GM21423 (cell line): ENCODE measurements around the gene TBL3.
A peak's percentile ranks its signal among the peaks of the same experiment; 100 is the strongest.
"Not testable (repeated sequence)": the region's sequence is repeated elsewhere in the genome, so short reads cannot be mapped to it uniquely, and the experiment has no call there.

ENCODE experiments used
- ATAC-seq: cut with Tn5 transposase; IDR thresholded peaks from one replicate; pipeline ENCODE4 v1.9.1; 2021; ENCODE audit warnings: mild to moderate bottlenecking, moderate library complexity; ENCODE audit not compliant: unreplicated experiment

Gene TBL3

DNA sequence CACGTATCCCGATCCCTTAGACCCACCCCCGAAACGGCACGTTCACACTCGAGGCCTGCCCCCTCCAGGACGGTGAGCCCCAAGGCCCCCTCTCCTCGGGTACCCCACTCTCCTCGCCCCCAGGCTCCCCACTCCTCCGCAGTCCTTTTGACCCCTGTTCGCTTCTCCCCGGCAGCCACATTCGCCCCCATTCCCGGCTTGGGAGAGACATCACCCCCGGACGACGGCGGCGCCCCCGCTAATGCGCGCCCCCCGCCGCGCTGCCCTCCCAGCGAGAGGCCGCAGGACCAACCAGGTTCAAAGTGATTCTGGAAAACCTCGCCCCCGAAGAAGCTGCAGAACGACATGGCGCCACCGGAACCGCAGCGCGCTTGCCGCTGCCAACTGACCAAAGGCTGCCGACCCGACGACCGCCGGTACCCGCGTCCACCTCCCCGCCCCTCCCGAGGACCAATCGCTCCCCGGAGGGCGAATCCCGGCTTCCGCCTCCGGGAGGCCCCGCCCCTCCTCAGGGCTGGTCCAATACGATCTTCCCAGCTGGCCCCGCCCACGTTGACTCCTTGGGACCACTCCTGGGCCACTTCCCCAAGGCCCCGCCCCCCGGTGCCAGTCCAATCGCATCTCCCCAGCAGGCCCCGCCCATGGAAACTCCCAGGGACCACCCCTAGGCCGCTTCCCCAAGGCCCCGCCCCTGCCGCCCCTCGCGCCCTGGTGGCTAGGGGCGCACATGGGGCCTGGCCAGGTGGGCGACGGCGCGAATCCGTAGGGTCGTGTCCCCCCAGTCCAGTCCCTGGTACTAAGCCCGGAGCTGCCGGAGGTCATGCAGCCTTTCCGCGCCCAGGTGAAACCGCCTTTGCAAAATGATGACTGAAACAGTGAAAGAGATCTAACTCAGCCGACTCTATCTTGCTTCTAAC, 28.8 kb upstream of the TBL3 start, which contains the start of gene MSRB1:
Gene MSRB1 (minus strand): TSS at position 390 of the 917 bp plus-strand sequence. CDS start 43 bp downstream, at position 347.
- peak; percentile 93 for ATAC-seq

DNA sequence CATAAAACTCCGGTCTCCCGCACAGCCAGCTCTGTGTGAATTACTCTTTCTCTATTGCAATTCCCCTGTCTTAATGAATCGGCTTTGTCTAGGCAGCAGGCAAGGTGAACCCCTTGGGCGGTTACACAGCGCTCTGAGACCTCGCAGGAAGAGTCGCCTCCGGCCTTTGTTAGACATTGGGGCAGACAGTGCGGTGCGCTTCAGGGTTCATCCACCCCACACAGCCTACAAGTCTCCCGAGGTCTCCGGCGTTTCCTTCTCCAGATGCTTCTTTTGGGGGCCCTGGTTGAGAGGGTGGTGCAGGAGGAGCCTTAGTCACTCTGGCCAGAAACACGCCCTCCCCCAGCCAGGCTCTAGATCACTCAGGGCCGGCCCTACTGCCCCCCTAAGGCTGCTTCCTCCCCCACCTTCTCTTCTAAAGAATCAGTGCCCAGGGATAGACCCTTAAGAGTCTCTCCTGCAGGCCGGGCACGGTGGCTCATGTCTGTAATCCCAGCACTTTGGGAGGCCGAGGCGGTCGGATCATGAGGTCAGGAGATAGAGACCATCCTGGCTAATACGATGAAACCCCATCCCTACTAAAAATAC, 27.1 kb upstream of the TBL3 start:
- no peak for ATAC-seq

DNA sequence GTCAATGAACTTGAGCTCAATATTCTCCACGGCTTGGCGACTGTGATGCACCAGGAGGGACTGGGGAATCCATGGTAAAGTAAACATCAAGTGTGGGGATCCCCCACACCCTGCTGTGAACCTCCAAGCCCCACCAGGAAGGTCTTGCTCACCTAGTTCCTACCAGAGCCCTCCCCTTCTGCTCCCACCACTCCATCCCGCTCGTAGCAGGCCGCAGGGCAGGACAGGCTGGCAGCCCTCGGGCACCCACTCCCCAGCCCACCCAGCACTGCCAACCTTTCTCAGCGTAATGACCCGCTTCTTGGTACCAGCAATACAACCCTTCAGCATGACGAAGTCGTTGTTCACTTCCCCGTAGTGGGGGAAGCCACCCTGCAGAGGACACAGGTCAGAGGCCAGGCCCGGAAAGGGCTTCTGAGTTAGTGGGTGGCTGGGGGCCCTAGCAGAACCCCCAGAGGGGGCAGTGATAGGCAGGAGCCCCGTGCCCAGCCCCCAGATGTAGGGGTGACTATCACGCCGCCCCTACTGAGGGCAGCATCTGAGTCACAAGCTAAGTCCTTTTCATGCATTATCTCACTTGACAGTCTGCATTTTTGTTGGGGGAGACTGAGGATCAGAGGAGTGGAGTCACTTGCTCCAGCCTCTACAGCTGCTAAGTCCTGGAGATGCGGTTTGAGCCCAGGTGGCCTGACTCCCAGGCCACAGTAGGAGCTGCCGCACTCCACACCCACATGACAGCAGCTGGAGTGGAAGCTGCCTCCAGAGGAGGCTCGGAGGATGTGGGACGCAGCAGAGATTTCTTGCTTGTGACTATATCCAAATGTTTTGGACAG, 26.1 kb upstream of the TBL3 start:
- ATAC-seq, result no peak

GRCh38 chr16:1946495-1947368, 25.1 kb upstream of the TBL3 start:
- ATAC-seq, result no peak

GRCh38 chr16:1947369-1947670, 24.5 kb upstream of the TBL3 start:
- no peak for ATAC-seq

GRCh38 chr16:1949507-1949906, 22.3 kb upstream of the TBL3 start:
- no peak for ATAC-seq

DNA sequence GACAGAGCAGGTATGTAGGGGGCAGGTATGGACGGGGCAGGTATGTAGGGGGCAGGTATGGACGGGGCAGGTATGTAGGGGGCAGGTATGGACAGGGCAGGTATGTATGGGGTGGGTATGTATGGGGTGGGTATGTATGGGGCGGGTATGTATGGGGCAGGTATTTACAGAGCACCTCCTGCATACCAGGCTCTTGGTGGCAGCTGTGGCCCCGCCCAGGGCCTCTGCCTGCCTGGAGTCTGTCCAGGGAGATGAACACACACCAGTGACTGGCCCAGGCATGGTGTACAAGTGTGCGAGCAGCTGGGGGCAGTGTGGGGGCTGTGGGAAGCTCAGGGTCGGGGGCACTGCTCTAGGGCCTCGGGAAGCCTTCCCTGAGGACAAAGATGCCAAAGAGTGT, 21.8 kb upstream of the TBL3 start:
- ATAC-seq, result no peak

DNA sequence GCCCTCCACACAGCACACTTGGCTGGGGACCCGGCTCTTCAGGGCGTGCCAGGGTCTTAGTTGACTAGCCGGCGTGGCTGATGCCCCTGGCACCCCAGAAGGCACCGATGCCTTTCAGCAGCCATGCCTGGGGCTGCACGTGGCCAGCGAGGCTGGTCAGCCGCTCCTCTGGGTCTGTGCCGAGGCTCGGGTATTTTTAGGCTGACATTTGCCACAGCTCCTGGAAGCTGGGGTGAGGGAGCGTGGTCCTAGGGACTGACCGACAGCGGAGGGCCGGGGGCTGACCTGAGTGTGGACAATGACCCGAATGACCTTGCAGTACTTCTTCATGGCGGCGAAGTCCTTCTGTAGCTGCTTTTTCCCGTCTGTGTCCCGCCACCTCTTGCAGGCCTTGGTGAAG, 21.3 kb upstream of the TBL3 start:
- ATAC-seq, result no peak

DNA sequence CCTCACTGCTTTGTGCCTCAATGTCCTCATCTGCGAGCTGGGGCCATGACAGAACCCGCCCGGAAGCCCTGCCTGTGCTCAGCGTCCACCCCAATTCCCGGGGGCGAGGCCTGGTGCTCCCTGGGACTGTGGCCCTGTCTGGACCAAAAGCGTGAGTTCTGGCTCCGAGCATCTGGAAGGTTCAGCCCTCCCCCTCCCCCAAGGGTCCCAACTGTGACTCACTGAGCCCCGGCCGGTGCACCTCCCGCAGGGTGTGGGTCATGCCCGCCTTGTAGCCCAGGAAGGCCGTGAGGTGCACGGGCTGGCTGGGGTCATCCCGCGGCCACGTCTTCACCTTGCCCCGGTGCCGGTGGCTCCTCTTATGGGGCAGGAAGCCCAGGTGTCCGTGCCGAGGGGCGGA, 18.1 kb upstream of the TBL3 start:
- no peak for ATAC-seq

- not testable (repeated sequence) for ATAC-seq
These were observed 14.3 kb upstream of the TBL3 start for GRCh38 chr16:1957434-1958142.

DNA sequence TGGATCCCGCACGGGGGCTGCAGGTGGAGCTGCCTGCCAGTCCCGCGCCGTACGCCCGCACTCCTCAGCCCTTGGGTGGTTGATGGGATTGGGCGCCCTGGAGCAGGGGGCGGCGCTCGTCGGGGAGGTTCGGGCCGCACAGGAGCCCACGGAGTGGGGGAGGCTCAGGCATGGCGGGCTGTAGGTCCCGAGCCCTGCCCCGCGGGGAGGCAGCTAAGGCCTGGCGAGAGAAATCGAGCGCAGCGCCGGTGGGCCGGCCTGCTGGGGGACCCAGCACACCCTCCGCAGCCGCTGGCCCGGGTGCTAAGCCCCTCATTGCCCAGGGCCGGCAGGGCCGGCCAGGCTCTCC, 13.7 kb upstream of the TBL3 start:
- ATAC-seq, result not testable (repeated sequence)

GRCh38 chr16:1958715-1959268, 13.1 kb upstream of the TBL3 start:
- no peak for ATAC-seq

DNA sequence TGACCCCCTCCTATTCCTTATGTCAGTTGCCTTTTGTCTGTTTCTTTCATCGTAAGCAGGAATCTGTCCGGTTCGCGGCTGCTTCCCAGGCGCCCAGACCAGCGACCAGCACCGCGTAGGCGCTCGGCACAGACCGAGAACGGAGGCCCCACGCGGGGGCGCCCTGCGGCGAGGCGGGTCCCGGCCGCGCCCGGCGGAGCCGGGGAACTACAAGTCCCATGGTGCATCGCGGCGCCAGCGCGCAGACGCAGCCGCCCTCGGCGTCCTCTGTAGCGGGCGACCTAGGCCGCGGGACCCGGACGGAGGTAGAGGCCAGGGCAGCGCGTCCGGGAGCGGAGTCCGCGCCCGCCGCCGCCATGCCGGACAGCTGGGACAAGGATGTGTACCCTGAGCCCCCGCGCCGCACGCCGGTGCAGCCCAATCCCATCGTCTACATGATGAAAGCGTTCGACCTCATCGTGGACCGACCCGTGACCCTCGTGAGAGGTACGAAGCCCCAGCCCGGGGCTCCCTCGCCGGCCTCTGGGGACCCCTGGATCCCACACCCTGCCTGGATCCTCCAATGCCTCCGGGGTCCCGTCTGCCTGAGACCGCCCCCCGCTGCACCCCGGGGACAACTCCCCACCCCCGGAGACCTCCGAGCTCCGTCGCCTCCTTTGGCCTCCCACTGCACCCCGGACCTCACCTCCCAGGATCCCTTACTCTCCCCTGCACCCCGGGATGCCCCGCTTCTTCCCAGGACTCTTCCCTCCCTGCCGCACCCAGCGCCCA, 12.4 kb upstream of the TBL3 start, which contains the start of gene NDUFB10:
Gene NDUFB10 (plus strand): TSS at position 270 of the 771 bp plus-strand sequence. CDS start 87 bp downstream, at position 357.
- peak; percentile 82 for ATAC-seq

- ATAC-seq, result no peak
These were observed 10.9 kb upstream of the TBL3 start for GRCh38 chr16:1960665-1961630.

- ATAC-seq, result no peak
These were observed 10.2 kb upstream of the TBL3 start for GRCh38 chr16:1961651-1962067.

- not testable (repeated sequence) for ATAC-seq
These were observed 9.4 kb upstream of the TBL3 start for GRCh38 chr16:1962161-1963153.
